Choroid plexus epithelial cell (primary cell): ENCODE results near the gene RAD21L1.

ENCODE experiments used
- DNase-seq: peaks from one replicate; pipeline ENCODE4 v3.0.0-alpha.2; 2010; ENCODE audit warnings: low read depth
- H3K4me3 ChIP-seq: 2 replicates; pipeline ENCODE4 v1.5.1; 2011; ENCODE audit warnings: low read depth, mild to moderate bottlenecking, control low read depth, low read length, moderate library complexity
- TF ChIP-seq, protein P1 (sequence below): conservative IDR thresholded peaks from 2 replicates; pipeline ENCODE4 v1.5.1; 2011; ENCODE audit warnings: low read depth, mild to moderate bottlenecking, control low read depth, inconsistent platforms, low read length, moderate library complexity

Gene RAD21L1

GRCh38 chr20:1300083-1300840 is 74.4 kb downstream of the RAD21L1 start:
- TF ChIP-seq, protein P1, sequence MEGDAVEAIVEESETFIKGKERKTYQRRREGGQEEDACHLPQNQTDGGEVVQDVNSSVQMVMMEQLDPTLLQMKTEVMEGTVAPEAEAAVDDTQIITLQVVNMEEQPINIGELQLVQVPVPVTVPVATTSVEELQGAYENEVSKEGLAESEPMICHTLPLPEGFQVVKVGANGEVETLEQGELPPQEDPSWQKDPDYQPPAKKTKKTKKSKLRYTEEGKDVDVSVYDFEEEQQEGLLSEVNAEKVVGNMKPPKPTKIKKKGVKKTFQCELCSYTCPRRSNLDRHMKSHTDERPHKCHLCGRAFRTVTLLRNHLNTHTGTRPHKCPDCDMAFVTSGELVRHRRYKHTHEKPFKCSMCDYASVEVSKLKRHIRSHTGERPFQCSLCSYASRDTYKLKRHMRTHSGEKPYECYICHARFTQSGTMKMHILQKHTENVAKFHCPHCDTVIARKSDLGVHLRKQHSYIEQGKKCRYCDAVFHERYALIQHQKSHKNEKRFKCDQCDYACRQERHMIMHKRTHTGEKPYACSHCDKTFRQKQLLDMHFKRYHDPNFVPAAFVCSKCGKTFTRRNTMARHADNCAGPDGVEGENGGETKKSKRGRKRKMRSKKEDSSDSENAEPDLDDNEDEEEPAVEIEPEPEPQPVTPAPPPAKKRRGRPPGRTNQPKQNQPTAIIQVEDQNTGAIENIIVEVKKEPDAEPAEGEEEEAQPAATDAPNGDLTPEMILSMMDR = no peak
- no peak for DNase-seq
- no peak overlapping the region for H3K4me3 ChIP-seq

GRCh38 chr20:1301031-1301529 is 75.2 kb downstream of the RAD21L1 start:
- DNase-seq = peak; percentile 62
- no peak overlapping the region for H3K4me3 ChIP-seq
- TF ChIP-seq, protein P1 = no peak

- H3K4me3 ChIP-seq = no peak overlapping the region
- DNase-seq = no peak
- TF ChIP-seq, protein P1 = no peak
Observed at GRCh38 chr20:1302685-1303541, 77.1 kb downstream of the RAD21L1 start.

DNA sequence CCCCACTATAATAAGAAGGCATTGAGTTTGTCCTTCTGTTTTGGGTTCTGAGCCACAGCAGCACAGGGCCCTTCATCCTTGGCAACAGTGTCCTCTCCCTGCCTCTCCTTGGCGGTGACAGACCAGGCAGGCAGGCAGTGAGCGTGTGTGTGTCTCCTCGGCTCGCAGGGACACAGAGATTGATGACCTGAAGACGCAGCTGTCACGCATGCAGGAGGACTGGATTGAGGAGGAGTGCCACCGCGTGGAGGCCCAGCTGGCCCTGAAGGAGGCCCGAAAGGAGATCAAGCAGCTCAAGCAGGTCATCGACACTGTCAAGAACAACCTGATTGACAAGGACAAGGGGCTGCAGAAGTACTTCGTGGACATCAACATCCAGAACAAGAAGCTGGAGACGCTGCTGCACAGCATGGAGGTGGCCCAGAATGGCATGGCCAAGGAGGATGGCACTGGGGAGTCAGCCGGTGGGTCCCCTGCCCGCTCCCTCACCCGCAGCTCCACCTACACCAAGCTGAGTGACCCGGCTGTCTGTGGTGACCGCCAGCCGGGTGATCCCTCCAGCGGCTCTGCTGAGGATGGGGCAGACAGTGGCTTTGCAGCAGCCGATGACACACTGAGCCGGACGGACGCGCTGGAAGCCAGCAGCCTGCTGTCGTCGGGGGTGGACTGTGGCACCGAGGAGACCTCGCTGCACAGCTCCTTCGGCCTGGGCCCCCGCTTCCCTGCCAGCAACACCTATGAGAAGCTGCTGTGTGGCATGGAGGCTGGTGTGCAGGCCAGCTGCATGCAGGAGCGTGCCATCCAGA is 79.1 kb downstream of the RAD21L1 start:
- TF ChIP-seq, protein P1 = no peak
- H3K4me3 ChIP-seq = no peak overlapping the region
- DNase-seq = no peak
